GM10847 (cell line): ENCODE measurements around the gene POU2F3.
A peak's percentile ranks its signal among the peaks of the same experiment; 100 is the strongest.

Experiments used
- POLR2A ChIP-seq: IDR thresholded peaks from 2 replicates; pipeline ENCODE4 v1.6.1; 2011; ENCODE audit not compliant: insufficient read length; ENCODE audit errors: extremely low read depth

The POU2F3 gene

GRCh38 chr11:120327311-120327710, 87.4 kb downstream of the POU2F3 start:
- TF ChIP-seq POLR2A = no peak

GRCh38 chr11:120329556-120329955, 89.6 kb downstream of the POU2F3 start:
- TF ChIP-seq POLR2A = no peak

GRCh38 chr11:120330045-120330444, 90.1 kb downstream of the POU2F3 start:
- TF ChIP-seq POLR2A = no peak

- TF ChIP-seq POLR2A = no peak
These were observed 91.5 kb downstream of the POU2F3 start for GRCh38 chr11:120331301-120331996.

- TF ChIP-seq POLR2A = no peak
These were observed 93.1 kb downstream of the POU2F3 start for GRCh38 chr11:120332822-120333716.

GRCh38 chr11:120333801-120334200, 93.9 kb downstream of the POU2F3 start:
- no peak for TF ChIP-seq POLR2A

- TF ChIP-seq POLR2A = no peak
These were observed 94.4 kb downstream of the POU2F3 start for GRCh38 chr11:120334332-120334731.

- no peak for TF ChIP-seq POLR2A
These were observed 95.0 kb downstream of the POU2F3 start for GRCh38 chr11:120334894-120335462.

GRCh38 chr11:120335556-120335907, 95.6 kb downstream of the POU2F3 start:
- TF ChIP-seq POLR2A = no peak

- peak; percentile 34 for TF ChIP-seq POLR2A
These were observed 96.1 kb downstream of the POU2F3 start, which contains the start of gene ARHGEF12 for GRCh38 chr11:120335908-120336640. ARHGEF12 (plus strand) TSS chr11:120336413; CDS start chr11:120337244, 831 bp downstream.

GRCh38 chr11:120336641-120337354, 96.9 kb downstream of the POU2F3 start:
- TF ChIP-seq POLR2A = no peak

- no peak for TF ChIP-seq POLR2A
These were observed 97.6 kb downstream of the POU2F3 start for GRCh38 chr11:120337355-120338106.

GRCh38 chr11:120338107-120338933, 98.4 kb downstream of the POU2F3 start:
- no peak for TF ChIP-seq POLR2A
